GM19193 (cell line): ENCODE data around the gene CYBA.

Experiments
- POLR2A ChIP-seq: IDR thresholded peaks from 4 replicates; pipeline ENCODE4 v1.6.1; 2011; ENCODE audit not compliant: insufficient read depth, insufficient read length; ENCODE audit errors: extremely low read depth

Gene CYBA

DNA sequence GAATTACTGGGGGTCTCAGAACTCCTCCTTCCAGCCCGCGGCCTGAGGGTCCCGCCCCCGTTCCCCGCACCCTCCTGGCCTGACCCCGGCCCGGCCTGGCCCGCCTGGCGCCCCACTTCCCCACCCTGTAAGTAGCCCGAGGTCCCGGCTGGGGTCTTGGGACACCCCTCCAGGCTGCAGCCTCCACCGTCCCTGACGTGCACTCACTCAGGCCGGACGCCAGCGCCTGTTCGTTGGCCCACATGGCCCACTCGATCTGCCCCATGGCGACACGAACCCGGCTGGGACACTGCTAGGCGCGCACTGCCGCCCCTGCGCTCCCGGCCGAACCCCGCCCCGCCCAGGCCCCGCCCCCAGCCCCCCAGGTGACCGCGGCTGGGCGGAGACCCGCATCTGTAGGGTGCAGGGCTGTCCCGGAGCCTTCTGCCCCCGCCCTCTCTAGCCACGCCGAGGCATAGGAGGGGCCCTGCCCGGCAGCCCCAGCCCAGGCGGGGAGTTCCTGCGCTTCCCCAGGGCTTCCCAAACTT, at the start of gene CYBA:
CYBA (minus strand) TSS at position 305 of the 527 bp plus-strand sequence; CDS start at position 265, 40 bp downstream.
- peak; percentile 93 for TF ChIP-seq POLR2A

DNA sequence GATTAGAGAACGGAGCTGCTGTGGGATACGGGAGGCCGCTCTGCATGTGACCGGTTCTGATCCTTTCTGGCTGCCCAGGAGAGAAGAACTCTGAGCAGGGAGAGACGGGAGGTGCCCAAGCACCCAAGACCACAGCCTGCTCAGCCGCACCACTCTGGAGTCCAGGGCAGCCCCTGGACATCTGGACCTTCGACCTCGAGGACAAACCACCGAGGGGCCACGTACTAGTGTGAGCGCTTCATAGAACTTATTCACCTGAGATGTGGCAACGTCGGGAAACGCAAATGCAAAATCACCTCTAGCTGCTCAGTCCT, 49.4 kb upstream of the CYBA start:
- no peak for TF ChIP-seq POLR2A

DNA sequence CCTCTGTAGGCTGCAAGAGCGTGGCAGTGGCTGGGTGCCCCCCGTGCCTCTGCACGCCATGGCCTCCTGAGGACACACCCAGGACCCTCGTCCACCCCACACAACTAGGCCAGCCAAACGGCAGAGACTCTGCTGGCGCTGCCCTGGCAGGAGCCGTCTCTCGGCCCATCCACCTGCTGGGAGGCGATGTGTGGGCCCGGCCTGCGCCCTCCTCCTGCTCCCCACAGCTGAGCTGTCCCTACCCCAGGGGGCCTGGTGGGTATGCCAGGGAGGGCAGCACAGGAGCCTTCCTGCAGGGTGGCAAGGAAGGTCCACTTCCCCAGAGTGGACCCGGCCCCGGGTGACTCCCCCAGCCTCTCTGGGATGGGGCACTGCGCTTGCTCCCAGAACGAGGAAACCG, 48.3 kb upstream of the CYBA start:
- TF ChIP-seq POLR2A, result no peak

DNA sequence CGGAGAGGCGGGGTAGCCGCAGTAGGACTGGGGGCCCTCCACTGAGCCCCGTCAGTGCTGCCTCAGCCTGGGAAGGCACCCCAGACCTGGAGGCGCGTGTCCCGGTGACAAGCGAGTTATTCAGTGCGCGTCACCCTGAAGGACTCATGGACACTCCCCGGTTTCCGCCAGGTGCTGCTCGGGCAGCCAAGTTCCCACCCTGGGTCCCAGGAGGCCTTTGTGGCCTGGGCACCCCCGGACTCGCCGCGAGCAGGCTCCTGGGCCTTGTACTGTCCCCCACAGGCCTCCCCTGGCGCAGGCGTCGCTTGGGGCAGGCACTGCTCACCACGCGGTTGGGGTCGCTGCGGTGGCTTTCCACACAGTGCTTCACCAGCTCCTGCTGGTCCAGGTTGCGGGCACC, 47.8 kb upstream of the CYBA start:
- no peak for TF ChIP-seq POLR2A

DNA sequence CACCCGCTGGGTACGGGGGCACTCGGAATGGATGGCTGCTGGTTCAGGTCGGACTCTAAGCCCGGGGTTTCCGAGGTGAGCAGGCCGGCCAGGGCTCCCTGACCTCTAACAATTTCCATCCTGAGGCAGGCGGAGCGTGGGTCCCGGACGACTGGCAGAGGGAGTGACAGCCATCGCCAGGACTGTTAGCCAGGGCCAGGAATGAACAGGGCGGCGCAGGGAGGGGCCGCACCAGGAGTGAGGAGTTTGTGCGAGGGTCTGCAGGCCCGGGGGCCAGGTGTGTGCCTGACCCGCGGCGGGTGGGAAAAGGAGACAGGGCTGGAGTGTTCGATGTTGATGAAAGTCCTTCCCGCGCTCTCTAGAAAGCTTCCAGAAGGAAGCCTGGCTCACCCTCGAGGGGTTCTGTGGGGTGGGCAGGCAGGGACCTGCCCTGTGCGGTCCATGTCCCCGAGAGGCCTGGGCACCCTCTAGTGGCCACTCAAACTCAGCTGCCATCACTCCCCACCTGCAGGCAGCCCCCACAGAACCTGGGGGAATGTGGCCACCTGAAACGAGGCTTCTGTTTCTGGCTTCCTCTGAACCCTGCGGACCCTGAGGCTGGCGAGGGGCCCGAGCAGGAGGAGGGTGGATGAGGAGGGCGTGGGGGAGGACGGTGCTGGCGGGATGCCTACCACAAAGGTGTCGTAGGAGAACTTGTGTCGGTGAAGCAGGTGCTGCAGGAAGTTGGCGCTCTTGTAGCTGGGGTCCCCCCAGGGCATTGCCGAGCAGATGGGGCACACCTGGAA, 47.2 kb upstream of the CYBA start:
- no peak for TF ChIP-seq POLR2A

DNA sequence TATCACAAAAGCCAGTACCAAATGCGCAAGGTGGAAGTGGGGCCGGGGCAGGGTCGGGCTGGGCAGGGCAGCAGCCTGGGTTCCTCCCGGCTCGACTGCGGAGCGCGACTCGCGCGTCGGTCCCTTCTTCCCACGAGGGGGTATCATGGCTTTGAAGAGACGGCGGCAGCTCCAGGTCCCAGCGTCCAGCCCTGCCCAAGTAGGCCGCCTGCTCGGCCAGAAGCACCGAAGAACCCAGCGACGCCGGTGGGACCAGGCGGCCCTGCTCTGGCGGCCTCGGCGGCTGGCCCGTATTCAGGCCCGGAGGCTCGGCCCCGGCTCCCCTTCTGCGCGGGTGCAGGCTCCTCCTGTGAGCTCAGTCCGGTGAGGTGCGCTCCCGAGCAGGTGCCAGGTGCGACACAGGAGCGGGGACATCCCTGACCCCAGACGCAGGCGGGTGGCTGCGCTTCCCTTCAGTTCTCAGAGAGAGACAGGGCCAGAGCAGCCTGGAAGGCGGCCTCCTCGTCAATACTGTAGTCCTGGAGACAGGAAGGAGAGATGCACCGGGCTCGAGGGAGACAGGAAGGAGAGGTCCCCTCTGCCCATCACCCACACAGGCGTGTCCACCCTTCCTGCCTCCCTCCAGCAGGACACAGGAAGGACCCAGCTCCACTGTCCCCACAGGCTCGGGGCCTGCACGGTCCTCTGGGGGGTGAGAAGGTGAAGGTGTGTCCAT, 46.4 kb upstream of the CYBA start:
- no peak for TF ChIP-seq POLR2A

DNA sequence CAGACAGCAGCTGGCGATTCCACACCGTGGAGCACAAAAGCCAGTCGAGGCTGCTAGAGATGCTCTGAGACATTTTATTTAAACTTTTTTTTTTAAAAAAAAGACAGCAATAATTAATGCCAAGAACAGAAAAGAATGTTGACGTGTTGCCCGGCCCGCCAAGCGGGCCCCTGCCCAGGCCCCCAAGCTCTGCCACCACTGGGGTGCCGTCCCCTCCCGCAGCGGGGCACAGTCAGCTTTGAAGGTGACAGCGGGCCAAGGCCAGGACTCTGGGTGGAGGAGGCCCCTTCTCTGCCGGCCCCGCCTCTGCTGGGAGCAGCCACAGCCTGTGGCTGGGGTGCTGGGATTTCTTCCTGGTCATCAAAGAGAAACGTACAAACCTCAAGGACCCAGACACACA, 45.6 kb upstream of the CYBA start:
- TF ChIP-seq POLR2A, result no peak

DNA sequence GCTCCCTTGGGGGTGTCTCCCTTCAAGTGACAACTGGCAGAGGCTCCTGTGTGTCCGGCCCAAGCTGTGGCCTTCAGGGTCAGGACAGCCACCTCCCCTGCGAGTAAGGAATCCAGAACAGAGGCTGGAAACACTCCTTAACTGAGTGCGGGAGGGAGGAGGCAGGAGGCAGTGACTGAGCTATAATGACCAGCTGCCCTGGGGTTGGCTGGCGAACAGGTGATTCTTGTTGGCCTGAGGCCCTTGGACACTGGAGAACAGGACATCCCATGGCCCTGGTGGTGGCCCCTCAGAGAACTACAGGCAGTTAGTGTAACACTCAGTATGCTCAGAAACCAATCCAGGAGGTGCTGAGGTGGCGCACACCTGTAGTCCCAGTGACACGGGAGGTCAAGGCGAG, 44.9 kb upstream of the CYBA start:
- no peak for TF ChIP-seq POLR2A

DNA sequence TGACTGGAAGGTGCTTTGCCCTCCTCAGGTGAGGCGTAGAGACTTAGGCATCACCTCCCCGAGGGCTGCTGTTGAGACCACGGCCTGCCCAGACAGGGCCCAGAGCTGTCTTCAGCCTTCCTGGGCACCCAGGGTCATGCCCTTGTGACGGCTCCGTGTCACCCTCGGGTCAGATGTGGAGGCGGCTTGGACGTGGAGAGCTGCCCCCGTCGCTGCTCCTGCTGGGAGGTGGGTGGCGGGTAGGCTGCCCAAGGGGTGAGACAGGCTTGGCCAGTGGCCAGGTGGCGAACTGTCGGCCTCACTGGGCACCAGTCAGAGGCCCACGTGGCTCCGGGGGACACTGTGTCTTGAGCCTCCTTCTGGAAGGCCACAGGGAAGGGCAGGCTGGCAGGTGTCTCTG, 44.4 kb upstream of the CYBA start:
- no peak for TF ChIP-seq POLR2A

DNA sequence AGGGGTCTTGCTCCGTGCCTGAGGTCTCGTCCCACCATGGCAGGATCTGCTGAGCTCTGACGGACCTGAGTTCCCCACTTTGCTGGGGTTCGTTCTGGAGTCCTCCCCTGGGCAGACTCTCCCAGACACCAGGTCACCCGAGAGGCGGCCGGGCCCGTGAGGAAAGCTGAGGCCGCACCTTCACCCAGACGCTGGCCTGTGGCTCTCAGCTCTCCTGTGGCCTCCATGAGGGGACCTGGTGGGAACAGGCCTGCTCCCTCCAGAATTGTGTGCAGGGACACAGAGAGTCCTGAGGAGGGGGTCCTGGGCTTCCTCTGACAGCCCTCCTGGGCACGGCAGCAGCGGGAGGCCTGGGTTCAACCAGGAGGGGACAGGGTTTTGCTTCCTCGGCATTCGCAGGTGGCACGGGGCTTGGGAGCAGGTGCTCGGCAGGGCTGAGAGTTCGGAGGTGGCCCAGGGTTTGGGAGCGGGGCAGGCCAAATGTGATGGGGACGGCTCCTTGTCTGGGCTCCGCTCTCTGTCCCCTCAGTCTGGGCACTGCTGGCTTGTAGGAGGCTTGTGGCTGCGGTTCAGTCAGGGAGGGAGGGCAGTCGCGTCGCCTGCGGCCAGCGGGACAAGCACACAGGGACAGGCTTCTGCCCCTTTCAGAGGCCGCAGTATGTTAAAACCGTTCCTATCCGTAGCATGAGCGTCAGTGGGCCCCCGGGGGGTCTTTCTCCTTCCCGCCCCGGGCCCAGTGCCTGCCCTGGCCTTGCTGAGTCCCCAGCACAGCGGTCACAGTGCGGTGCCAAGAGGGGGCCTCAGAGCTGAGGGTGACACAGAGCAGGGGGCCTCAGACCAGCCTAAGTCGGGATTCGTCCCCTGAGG, 43.6 kb upstream of the CYBA start:
- no peak for TF ChIP-seq POLR2A

DNA sequence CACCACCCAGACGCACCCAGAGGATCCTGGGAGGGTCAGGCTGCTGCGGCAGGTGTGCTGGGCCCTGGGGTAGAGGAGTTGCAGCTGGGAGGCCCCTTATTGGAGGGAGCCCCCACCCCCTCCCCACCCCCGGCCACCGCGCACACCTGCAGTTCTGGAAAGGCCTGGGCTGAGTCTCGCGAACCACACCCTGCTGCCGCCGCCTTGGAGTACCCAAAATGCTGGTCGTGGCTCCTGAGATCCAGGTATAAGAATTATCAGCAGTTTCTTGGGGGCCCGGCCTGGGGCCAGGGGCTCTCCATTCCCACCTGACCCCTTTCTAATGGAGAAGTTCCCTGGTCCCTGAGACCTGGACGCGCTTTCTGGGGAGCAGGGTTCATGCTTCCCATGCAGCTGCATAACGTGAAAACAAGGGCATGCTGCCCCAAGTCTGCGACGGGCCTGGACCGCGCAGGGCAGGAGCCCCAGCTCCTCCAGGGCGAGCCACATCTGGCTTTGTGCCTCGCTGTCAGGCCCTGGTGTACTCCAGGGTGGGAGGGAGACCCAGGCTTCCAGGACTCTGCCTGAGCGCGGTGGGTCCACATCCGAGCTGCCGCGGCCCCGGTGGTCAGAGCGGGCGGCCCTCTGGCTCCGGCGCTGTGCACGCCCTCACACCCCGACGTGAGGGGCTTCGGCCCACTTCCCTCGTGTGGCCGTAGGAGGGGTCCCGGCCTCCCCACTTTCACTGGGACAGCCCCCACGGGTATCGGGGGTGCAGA, 42.7 kb upstream of the CYBA start:
- no peak for TF ChIP-seq POLR2A

DNA sequence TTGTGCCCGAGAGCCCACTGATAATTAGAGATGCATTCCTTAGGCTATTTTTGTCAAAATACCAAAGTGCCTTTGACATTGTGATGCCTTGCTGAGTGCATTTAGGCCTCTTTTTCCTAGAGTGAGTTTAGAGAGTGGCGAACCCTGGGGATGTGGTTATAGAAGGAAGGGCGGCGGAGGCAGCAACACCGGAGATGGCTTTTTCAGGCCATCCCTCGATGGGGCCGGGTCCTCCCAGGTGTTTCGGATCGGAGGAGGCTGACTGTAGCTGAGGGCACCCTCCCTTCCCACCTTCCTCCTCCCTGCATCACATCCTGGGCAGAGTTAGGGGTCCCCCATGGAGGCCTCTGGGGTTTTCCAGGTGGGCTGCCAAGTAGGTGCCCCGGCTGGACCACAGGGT, 42.0 kb upstream of the CYBA start:
- no peak for TF ChIP-seq POLR2A

DNA sequence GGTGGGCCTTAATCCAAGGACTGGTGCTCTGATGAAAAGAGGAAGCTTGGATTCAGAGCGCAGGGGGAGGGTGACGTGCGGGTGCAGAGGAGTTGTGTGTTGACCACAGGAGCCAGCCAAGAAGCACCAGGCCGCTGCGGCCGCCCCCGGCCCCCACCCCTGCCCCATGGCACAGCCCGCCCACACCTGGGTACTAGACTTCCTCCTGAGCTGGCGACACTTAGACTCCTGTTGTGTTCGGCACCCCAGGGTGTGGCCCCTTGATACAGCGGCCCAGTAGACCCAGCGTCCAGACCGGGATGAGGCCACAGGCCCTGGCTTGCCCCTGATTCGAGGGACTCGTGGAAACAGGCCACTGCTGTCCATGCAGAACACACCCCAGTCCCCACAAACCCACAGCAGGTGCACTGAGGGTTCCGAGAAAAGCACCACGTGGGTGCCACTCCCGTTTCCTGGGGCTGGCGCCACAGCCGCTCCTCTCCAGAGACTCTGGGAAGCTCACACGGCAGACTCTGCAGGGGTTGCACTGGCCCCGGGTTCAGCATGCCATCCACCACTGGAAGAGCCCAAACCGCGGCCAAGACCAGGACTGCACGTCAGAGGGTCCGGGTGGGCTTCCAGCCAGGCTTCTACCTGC, 41.2 kb upstream of the CYBA start:
- TF ChIP-seq POLR2A, result no peak
